ENCODE results near the gene YIPF1.

The YIPF1 gene

DNA sequence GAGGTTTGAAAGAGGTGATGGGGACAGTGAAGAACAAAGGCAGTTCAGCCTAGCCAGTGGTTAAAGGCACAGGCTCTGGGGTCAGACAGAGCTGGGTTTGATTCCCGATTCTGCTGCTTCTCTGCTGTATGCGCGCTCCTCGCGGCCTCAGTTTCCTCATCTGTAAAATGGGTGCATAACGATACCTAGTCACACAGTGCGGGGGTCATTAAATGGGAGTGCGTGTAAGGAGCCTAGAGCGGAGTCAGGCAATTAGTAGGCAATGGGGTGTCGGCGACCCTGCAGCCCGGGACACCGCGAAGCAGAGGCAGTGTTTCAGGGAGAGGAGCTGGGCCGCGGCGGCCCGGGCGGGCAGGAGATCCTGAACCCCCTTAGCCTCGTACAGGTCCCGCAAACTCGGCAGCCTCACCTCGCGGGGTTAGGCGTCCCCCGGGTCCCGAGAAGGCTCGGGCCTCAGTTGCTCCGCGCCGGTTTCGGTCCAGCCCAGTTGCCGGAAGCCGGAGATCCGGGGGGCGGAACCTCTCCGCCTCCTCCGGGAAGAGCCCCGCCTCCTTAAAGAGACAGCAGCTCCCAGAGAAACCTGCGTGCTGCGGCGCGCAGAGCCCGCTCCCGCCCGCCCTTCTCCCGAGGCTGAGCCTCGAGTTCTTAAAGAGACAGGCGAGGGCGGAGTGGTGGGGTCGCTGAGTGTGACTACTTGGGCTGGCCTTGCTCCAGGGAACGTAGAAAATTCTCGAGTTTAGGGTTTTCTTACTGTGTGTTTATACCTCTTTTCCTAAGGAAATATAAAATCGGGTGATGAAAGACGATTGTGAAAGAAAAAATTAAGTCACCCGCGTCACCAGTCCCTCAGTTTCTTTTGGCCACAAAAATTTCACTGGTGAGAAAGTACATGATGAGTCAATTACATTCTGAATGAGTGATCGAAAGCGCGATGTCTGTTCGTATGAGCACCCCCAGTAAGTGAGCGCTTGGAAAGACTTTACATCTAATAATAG is at the start of gene YIPF1:
YIPF1 (minus strand) TSS at position 494 of the 995 bp plus-strand sequence. CDS start 860 bp downstream, outside the sequence.
- peak; percentile 86 for DNase-seq (ENCODE audit: low read depth)

GRCh38 chr1:53938136-53938830 is 48.7 kb upstream of the YIPF1 start:
- no peak for DNase-seq (ENCODE audit: low read depth)

GRCh38 chr1:53936430-53936829 is 46.8 kb upstream of the YIPF1 start:
- no peak for DNase-seq (ENCODE audit: low read depth)

- DNase-seq (ENCODE audit: low read depth) = no peak
Observed at GRCh38 chr1:53934170-53934765, 44.7 kb upstream of the YIPF1 start.

- no peak for DNase-seq (ENCODE audit: low read depth)
Observed at GRCh38 chr1:53931523-53931922, 41.9 kb upstream of the YIPF1 start.

- no peak for DNase-seq (ENCODE audit: low read depth)
Observed at GRCh38 chr1:53930932-53931331, 41.3 kb upstream of the YIPF1 start.

- DNase-seq (ENCODE audit: low read depth) = no peak
Observed at GRCh38 chr1:53929246-53929960, 39.8 kb upstream of the YIPF1 start.

- no peak for DNase-seq (ENCODE audit: low read depth)
Observed at GRCh38 chr1:53927376-53927881, 37.8 kb upstream of the YIPF1 start.

- DNase-seq (ENCODE audit: low read depth) = peak; percentile 23
Observed at GRCh38 chr1:53919675-53920066, 30.1 kb upstream of the YIPF1 start.

DNA sequence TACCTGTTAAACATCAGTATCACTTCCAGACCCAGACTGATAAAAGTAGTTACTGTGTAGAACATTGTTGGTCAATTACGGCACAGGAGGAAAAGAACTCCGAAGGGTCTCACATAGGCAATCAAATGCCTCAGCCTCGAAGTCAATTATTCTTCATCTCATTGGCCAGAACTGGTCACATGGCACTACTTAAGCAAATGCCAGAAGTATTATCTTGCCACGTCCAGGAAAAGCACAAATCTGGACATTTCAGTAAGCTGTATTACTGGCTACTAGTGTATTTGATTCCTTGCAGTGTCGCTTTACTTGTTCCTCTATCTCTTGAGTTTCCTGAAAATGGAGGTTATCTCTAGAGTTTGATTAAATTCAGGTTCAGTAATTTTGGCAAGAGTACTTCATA is 28.7 kb upstream of the YIPF1 start:
- no peak for DNase-seq (ENCODE audit: low read depth)

DNA sequence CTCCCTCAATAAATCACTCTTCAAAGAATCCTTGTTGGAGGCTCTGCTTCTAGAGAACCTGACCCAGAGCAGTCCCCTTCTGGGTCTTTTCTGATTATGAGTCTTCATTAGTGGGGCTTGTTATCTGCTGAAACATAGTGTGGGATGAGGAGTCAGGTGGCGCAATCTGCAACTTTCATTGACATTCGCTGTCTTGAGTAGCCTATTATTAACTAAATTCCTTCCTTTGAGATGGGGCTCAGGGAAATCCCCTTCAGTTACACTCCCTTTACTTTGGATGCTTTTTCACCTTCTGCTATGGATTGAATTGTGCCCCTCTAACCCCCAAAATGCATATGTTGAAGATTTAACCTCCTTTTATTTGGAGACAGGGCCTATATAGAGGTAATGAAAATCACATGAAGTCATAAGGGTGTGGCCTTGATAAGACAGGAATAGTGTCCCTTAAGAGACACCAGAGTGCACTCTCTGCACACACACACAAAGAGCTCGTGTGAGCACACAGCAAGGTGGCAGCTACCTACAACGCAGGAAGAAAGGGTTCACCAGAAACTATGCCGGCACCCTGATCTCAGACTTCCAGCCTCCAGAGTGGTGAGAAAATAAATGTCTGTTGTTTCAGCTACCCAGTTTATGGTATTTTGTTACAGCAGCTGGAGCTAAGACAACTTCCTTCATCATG is 23.9 kb upstream of the YIPF1 start:
- DNase-seq (ENCODE audit: low read depth) = no peak

DNA sequence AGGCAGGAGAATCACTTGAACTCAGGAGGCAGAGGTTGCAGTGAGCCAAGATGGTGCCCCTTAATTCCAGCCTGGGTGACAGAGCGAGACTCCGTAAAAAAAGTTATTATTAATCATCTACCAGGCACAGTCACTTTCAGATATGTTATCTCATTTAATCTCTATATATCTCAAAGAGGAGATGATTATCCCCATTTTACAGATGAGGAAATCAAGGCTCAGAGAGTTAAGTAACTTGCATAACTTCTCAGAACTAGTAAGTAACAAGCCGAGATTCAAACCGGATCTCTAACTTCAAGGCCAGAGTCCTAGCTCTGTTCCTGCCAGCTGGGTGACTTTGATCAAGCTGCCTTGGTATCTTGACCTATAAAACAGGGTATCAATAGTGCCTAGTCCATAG is 21.8 kb upstream of the YIPF1 start:
- no peak for DNase-seq (ENCODE audit: low read depth)

GRCh38 chr1:53909946-53910345 is 20.3 kb upstream of the YIPF1 start:
- no peak for DNase-seq (ENCODE audit: low read depth)

DNA sequence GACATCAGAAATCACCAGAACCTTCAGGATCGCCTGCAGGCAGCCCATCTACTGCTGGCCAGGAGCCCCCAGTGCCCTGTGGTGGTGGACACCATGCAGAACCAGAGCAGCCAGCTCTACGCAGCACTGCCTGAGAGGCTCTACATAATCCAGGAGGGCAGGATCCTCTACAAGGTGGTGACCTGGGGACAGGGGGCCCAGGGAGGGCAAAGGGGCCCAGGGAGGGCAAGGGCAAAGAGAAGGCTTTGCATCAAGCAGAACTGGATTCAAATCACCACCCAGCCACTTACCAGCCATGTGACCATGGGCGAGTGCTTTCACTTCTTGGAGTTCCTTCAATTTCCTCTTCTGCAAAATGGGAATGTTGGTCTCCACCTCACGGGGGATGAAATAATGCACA is 16.5 kb upstream of the YIPF1 start:
- no peak for DNase-seq (ENCODE audit: low read depth)

DNA sequence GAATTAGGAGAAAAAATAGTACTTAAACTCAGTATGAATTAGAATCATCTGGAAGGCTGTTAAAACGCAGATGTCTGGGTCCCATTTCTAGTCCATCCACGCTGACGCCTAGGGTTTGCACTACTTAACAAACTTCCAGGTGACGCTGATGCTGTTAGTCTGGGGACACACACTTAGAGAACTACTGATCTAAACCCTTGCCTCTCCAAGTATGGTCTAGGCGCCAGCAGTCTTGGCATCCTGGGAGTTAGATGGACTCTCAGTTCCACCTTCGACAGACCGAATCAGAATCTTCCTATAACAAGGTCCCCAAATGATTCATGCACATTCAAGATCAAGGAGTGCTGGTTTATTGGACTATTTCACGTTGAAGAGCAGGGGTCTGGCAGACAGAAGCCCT is 15.9 kb upstream of the YIPF1 start:
- DNase-seq (ENCODE audit: low read depth) = no peak

DNA sequence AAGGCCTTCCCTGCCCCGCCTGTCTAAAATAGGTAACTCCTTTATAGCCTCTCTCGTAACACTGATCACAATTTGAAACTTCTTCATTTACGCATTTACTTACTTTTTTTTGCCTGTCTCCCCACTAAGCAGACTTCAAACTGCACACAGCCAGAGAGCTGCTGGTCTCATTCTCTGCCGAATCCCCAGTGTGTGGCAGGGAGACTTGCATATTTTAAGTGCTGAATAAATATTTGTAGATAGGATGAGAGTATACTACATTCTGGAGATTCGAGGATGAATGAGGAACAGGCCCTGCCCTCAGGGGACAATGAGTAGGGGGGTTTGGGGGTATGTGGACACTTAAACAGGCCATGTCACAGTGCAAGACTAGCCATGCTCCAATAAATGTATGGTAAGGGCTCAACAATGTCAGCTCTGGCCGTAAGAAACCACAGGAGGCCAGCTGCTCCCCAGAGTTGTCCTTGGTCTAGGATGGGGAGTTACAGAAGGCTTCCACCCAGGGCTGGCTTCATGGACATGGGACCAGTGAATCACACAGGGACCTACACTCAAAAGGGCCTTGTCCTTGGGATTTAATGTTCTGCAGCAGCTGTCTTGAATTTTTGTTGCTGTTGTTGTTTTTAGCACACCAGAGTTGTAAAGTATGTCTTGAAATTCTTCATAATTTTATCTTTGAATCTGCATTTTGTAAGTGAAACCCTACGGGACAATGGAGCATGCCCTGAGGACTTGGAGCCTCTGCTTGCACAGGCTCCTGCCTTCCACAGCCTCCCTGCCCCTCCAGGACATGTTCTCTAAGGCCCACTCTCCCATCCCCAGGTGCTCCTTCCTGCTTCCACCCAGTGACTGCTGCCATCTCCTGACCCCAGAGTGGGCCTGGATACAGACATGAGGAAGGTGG is 12.9 kb upstream of the YIPF1 start:
- DNase-seq (ENCODE audit: low read depth) = no peak

DNA sequence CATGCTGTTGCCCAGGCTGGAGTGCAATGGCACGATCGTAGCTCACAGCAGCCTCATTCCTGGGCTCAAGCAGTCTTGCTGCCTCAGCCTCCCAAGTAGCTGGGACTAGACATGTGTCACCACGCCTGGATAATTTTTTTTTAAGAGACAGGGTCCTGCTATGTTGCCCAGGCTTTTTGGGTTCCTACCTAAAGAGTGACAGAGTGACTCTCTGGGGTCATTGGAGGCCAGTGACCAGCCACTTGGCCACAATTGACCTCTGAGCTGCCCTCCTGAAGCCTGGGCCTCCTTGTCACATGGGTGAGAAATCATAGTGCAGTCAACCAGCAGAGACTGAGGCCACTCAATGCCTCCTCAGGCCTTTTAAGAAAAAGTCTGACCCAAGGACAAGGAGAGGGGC is 10.1 kb upstream of the YIPF1 start:
- no peak for DNase-seq (ENCODE audit: low read depth)

DNA sequence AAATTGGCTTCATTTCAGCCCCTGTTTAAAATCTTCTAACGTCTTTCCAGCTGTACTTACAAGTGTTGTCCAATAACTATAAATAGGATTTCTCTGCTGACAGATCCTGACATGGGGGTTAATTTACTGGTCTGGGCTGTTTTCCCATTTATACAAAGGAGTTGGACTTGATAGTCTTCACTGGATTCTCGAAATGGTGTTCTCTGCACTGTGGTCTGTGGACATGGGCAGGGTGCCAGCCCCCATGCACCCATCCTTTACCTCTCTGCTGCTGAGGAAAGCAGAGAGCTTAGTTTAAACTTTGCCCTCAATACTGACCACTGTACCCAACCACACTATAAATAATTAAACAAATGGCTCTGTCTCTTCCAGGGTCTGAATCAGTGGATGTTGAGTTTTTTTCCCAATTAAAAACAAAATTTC is 9.6 kb upstream of the YIPF1 start:
- no peak for DNase-seq (ENCODE audit: low read depth)

DNA sequence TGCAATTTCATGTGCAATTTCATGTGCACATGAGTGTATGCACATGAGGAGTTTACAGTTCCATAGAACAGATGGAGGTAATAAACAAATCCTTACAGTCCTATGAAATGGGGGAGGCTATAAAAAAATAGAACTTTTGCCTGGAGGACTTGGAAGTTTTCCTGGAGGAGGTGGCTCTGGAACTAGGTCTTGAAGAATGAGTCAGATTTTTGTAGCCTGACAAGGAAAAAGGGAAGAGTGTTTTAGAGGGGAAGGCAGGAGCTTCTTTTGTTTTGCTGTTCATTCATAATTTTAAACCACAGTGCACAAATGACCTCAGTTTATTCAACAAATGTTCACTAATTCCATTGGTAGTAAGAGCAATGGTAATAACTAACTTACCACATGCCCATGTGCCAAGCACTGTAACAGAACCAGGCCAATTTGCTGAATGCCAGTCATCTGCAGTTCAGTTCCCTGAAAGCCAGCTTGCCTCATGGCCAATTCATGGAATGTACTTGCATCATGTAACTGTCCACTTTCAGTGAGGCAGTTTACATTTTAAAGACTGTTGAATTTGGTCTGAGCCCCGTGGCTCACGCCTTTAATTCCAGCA is 7.1 kb upstream of the YIPF1 start:
- DNase-seq (ENCODE audit: low read depth) = no peak

- DNase-seq (ENCODE audit: low read depth) = no peak
Observed at GRCh38 chr1:53895421-53895820, 5.8 kb upstream of the YIPF1 start.

Measured in activated T-cell treated with anti-CD3 and anti-CD28 coated beads for 48 hours (primary cell).